ENCODE data around the gene STYXL2. TPM values are rescaled to one million over a fixed set of nuclear protein-coding genes. Genes with fewer than 3 reads are reported as not detected.

Gene STYXL2
- total and polyA plus RNA-seq, 2 donors (not counting 3 experiments of a cell fraction or from before 2014, with no cell fraction given) = not detected

- H2AFZ ChIP-seq (ENCODE audit: low read depth, low read length) = no peak overlapping the region
- H3K9me1 ChIP-seq (replicated peaks; ENCODE audit: control insufficient read depth, extremely low read depth, insufficient read depth, low read length) = no peaks in the 10 kb centered on the region
- intact Hi-C loops (cut with micrococcal nuclease) = no loop called here
- POLR2A ChIA-PET = no interaction called here
- peaks cover 3% of the 10 kb centered on the region for H3K4me1 ChIP-seq (ENCODE audit: control insufficient read depth, extremely low read depth, insufficient read depth, low read length)
- H3K9me3 ChIP-seq (replicated peaks; ENCODE audit: control insufficient read depth, insufficient read depth, low read length) = no peaks in the 10 kb centered on the region
- FAIRE-seq (no peak), DNase-seq (ENCODE audit: low read depth, low spot score) (no peak)
- no peak overlapping the region for H3K27ac ChIP-seq (ENCODE audit: insufficient read depth, low read depth, low read length)
- TF ChIP-seq MAX (IDR thresholded peaks at IDR 0.05; ENCODE audit: insufficient read depth, insufficient read length) (no peak), FOS (IDR thresholded peaks at IDR 0.05; ENCODE audit: borderline replicate concordance, insufficient read depth, low read length) (no peak), POLR2A (IDR thresholded peaks at IDR 0.05; ENCODE audit: low read depth, low read length) (no peak), JUN (IDR thresholded peaks at IDR 0.05; ENCODE audit: borderline replicate concordance, insufficient read depth, insufficient read length, low read depth) (no peak), MYC (IDR thresholded peaks at IDR 0.05; ENCODE audit: low read depth, low read length) (no peak), POLR2AphosphoS5 (IDR thresholded peaks at IDR 0.05; ENCODE audit: insufficient read depth, low read depth, low read length) (no peak), EZH2 (IDR thresholded peaks at IDR 0.05; ENCODE audit: borderline replicate concordance, low read depth, low read length, severe bottlenecking) (no peak), GATA2 (IDR thresholded peaks at IDR 0.05; ENCODE audit: insufficient read depth, insufficient read length, low read depth, low read length) (no peak)
- TF ChIP-seq, protein P1, sequence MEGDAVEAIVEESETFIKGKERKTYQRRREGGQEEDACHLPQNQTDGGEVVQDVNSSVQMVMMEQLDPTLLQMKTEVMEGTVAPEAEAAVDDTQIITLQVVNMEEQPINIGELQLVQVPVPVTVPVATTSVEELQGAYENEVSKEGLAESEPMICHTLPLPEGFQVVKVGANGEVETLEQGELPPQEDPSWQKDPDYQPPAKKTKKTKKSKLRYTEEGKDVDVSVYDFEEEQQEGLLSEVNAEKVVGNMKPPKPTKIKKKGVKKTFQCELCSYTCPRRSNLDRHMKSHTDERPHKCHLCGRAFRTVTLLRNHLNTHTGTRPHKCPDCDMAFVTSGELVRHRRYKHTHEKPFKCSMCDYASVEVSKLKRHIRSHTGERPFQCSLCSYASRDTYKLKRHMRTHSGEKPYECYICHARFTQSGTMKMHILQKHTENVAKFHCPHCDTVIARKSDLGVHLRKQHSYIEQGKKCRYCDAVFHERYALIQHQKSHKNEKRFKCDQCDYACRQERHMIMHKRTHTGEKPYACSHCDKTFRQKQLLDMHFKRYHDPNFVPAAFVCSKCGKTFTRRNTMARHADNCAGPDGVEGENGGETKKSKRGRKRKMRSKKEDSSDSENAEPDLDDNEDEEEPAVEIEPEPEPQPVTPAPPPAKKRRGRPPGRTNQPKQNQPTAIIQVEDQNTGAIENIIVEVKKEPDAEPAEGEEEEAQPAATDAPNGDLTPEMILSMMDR (IDR thresholded peaks at IDR 0.05; ENCODE audit: extremely low read depth in 1 of 2, insufficient read depth in 1 of 2, low read depth in 1 of 2, low read length in 2 of 2) = no peak
- no TSS peak for BruUV-seq (replicated peaks)
- no peak overlapping the region for H3K4me2 ChIP-seq (ENCODE audit: insufficient read depth, low read length)
- peaks cover 0 to 5% of the 10 kb centered on the region in 2 experiments for H3K27me3 ChIP-seq (ENCODE audit: control insufficient read depth in 2 of 2, insufficient read depth in 2 of 2, low read length in 2 of 2)
- CTCF ChIA-PET = interaction anchor here (0.6 to 12.6 kb wide), 21 partner anchors 9 to 1136 kb away, joined by 3 to 509 read pairs (median 5); partner anchors contain the start of genes CREG1, POGK, POU2F1 and TADA1
- no peak overlapping the region for H3K9ac ChIP-seq (replicated peaks; ENCODE audit: extremely low read depth, insufficient read depth, low read length)
- no peaks in the 10 kb centered on the region for H3K79me2 ChIP-seq (ENCODE audit: control insufficient read depth, insufficient read depth, low read length)
- no peaks in the 10 kb centered on the region for H4K20me1 ChIP-seq (replicated peaks; ENCODE audit: control insufficient read depth, extremely low read depth, insufficient read depth, low read length)
- no peak overlapping the region for H3K4me3 ChIP-seq (replicated peaks in 1 of 3; ENCODE audit: insufficient read depth in 1 of 3, low read depth in 1 of 3, low read length in 3 of 3)
- dilution Hi-C loops (cut with MboI; ENCODE audit: extremely low pct_ligation_motif_present, low sequenced_read_pairs) = no loop called here
- H3K36me3 ChIP-seq (ENCODE audit: control insufficient read depth in 2 of 2, extremely low read depth in 1 of 2, insufficient read depth in 2 of 2, low read length in 2 of 2) = no peaks in the 10 kb centered on the region
Measured at GRCh38 chr1:167060141-167061072, 33.5 kb upstream of the STYXL2 start.

All from endothelial cell of umbilical vein (primary cell).